K562 treated with DMSO at 1 percent for 12 hours (cell line): ENCODE measurements around the gene XCR1. TPM values are rescaled to one million over a fixed set of nuclear protein-coding genes. Genes with fewer than 3 reads are reported as not detected.

Source experiments
- total RNA-seq: library from RNA; unstranded; fragments of 300-600 nt; gene quantifications from 2 replicates; pipeline ENCODE4 v1.2.3, GENCODE V29; 2022; ENCODE audit not compliant: insufficient read depth

Gene XCR1
- total RNA-seq = not detected in 2 replicates

GRCh38 chr3:46027021-46027705, at the start of gene XCR1:
Gene XCR1 (minus strand): TSS chr3:46027483. CDS start chr3:46021947, 5,536 bp downstream.

GRCh38 chr3:45995236-45996192, 31.8 kb downstream of the XCR1 start, which contains the start of gene FYCO1:
Gene FYCO1 (minus strand): TSS chr3:45995824. CDS start chr3:45984910, 10,914 bp downstream.

Other genes starting within 250 kb of the XCR1 start
- gene SLC6A20, start 230.9 kb downstream of the XCR1 start, total RNA-seq = not detected in 2 replicates
- gene LZTFL1, start 185.4 kb downstream of the XCR1 start, total RNA-seq = 5.8 and 11.1 TPM in 2 replicates
- gene CCR9, start 140.9 kb downstream of the XCR1 start, total RNA-seq = 0.74 TPM in 1 of 2 replicates, not detected in the other
- not detected in 2 replicates for gene CXCR6, start 84.0 kb downstream of the XCR1 start, total RNA-seq
- 1.8 and 6.9 TPM in 2 replicates for gene FYCO1, start 31.7 kb downstream of the XCR1 start, total RNA-seq
- not detected in 2 replicates for gene CCR1, start 180.8 kb upstream of the XCR1 start, total RNA-seq
- not detected in 2 replicates for gene CCR3, start 215.0 kb upstream of the XCR1 start, total RNA-seq